GM13976 (cell line): Measurements from ENCODE around the gene HLA-DOB.

ENCODE experiments used
- DNase-seq: peaks from one replicate; pipeline ENCODE4 v3.0.0; 2012; ENCODE audit warnings: low spot score
- in situ Hi-C: fragments of 300-500 bp; cut with MboI; formaldehyde crosslinking; loops from one replicate; pipeline ENCODE4 v1.12.0; 2022; ENCODE audit warnings: low sequenced_read_pairs, mixed read lengths, inconsistent platforms; ENCODE audit not compliant: unreplicated experiment
- TF ChIP-seq, protein P1 (sequence below): IDR thresholded peaks from 2 replicates; pipeline ENCODE4 v1.5.1; 2012; ENCODE audit warnings: borderline replicate concordance, mild to moderate bottlenecking; ENCODE audit not compliant: insufficient read depth; ENCODE audit errors: extremely low read depth, missing control alignments, control extremely low read depth

HLA-DOB gene

GRCh38 chr6:32843331-32843978, 26.7 kb upstream of the HLA-DOB start:
- no peak for DNase-seq
- in situ Hi-C loops, result no loop called here
- TF ChIP-seq, protein P1, sequence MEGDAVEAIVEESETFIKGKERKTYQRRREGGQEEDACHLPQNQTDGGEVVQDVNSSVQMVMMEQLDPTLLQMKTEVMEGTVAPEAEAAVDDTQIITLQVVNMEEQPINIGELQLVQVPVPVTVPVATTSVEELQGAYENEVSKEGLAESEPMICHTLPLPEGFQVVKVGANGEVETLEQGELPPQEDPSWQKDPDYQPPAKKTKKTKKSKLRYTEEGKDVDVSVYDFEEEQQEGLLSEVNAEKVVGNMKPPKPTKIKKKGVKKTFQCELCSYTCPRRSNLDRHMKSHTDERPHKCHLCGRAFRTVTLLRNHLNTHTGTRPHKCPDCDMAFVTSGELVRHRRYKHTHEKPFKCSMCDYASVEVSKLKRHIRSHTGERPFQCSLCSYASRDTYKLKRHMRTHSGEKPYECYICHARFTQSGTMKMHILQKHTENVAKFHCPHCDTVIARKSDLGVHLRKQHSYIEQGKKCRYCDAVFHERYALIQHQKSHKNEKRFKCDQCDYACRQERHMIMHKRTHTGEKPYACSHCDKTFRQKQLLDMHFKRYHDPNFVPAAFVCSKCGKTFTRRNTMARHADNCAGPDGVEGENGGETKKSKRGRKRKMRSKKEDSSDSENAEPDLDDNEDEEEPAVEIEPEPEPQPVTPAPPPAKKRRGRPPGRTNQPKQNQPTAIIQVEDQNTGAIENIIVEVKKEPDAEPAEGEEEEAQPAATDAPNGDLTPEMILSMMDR, result no peak

GRCh38 chr6:32842690-32843089, 25.9 kb upstream of the HLA-DOB start:
- TF ChIP-seq, protein P1, result no peak
- in situ Hi-C loops, result no loop called here
- DNase-seq, result no peak

DNA sequence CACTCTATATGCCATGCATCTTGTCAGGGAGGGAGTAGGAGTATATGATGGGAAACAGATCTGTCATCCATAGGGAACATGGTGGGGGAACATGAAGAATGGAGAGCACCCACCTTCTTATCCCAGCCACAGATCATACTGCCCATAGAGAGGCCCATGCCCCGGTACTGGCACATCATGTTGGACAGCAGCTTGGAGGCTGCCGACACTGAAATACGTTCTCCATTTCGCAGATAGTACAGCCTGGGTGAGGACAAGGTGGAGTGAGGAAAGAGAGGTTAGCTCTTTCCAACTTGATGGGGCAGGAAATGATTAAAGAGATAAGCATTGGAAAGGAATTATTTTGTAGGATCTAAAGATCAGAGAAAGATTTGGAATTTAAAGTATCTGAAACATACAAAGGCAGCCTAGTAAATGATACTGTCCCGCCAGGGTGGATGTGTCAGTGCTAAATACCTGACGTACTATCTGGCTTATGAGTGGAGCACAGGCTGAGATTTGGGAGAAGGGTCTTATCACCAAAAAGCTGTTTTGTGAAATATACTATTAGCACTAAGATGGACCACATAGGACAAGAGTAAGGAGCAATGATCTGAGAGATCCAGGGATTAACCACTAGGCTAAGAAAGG, 25.3 kb upstream of the HLA-DOB start:
- no peak for DNase-seq
- TF ChIP-seq, protein P1, result no peak
- in situ Hi-C loops, result no loop called here

GRCh38 chr6:32840604-32841246, 23.9 kb upstream of the HLA-DOB start:
- TF ChIP-seq, protein P1, result no peak
- in situ Hi-C loops, result no loop called here
- DNase-seq, result peak; percentile 57

- DNase-seq, result no peak
- TF ChIP-seq, protein P1, result no peak
- in situ Hi-C loops, result no loop called here
Observed at GRCh38 chr6:32839356-32839755, 22.6 kb upstream of the HLA-DOB start.

DNA sequence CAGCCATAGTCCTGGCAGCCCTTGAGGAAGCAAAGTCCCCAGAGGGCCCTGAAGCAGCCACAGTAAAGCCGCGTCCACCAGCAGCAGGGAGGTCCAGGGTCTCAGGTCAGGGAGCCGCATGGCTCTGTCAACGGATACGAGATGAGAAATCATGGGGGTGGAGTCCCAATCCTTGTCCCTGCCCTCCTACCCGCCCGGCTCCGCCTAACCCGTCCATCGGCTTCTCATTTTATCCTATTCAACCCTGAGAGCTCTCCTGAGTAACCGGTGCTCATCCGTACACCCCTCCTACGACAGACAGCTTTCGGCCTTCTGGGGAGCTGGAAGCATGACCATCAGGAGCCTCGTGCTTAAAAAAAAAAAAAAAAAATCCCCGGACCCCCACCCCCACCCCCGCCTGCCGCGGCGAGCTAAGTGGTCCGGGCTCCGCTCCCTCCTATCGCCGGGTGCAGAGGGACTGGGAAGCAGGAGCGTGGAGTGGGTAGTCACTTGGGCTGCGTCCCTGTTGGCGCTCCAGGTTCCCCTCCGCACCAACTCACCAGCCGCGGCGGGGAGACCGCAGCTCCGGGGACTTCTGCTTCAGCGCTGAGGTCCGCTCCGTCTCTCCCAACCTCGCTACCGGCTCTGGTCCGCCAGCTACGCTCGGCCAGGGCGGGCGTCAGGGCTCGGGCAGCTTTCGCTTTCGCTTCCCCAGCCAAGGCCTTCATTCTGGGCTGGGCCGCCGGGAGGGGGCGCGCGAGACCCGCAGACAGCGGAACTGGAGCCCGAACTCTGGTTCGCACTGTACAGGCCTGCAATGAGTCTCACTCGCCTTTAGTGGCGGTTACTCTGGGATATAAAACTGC, 21.5 kb upstream of the HLA-DOB start, which contains the start of gene TAP2:
Gene TAP2, minus strand, starts transcription at position 626 of the 845 bp plus-strand sequence. Its CDS starts 506 bp downstream, at position 120.
- TF ChIP-seq, protein P1, result peak; percentile 93
- in situ Hi-C loops, result no loop called here
- DNase-seq, result peak; percentile 96
